GM23338 (cell line): ENCODE measurements around the gene PPP2R5C. TPM values are rescaled to one million over a fixed set of nuclear protein-coding genes. Genes with fewer than 3 reads are reported as not detected.

Source experiments
- ATAC-seq: fragments of 200-7000 bp; cut with Tn5 transposase; 3 replicates; pipeline ENCODE4 v1.9.1; 2020
- DNase-seq: peaks from one replicate; pipeline ENCODE4 v3.0.0-alpha.2; 2015; ENCODE audit warnings: low spot score
- H2AFZ ChIP-seq: fragments of 200-600 bp; sonication (generic); 2 replicates; pipeline ENCODE4 v1.8.0; 2016; ENCODE audit warnings: antibody characterized with exemption, mild to moderate bottlenecking, moderate library complexity
- H3F3A ChIP-seq: fragments of 200-600 bp; sonication (generic); replicated peaks from 2 replicates; pipeline ENCODE4 v1.8.0; 2017; ENCODE audit warnings: antibody characterized with exemption, mixed run types, low read depth
- H3K27ac ChIP-seq: fragments of 200-600 bp; sonication (generic); 2 replicates; pipeline ENCODE4 v1.6.1; 2016; ENCODE audit warnings: low read depth
- H3K27me3 ChIP-seq: fragments of 200-600 bp; sonication (generic); 2 replicates; pipeline ENCODE4 v1.8.0; 2016; ENCODE audit warnings: mild to moderate bottlenecking, mixed run types, moderate library complexity; ENCODE audit not compliant: insufficient read depth
- H3K36me3 ChIP-seq: fragments of 200-600 bp; sonication (generic); 2 replicates; pipeline ENCODE4 v1.8.0; 2016; ENCODE audit warnings: mild to moderate bottlenecking; ENCODE audit not compliant: insufficient read depth
- H3K4me1 ChIP-seq: fragments of 200-600 bp; sonication (generic); 2 replicates; pipeline ENCODE4 v1.8.0; 2016; ENCODE audit warnings: mild to moderate bottlenecking, moderate library complexity; ENCODE audit not compliant: insufficient read depth
- H3K4me2 ChIP-seq: fragments of 200-600 bp; sonication (generic); 2 replicates; pipeline ENCODE4 v1.7.1; 2017; ENCODE audit warnings: mixed run types
- H3K4me3 ChIP-seq: fragments of 200-600 bp; sonication (generic); 2 replicates; pipeline ENCODE4 v1.6.1; 2016; ENCODE audit warnings: mixed run types
- H3K79me2 ChIP-seq: fragments of 200-600 bp; sonication (generic); replicated peaks from 2 replicates; pipeline ENCODE4 v1.8.0; 2017; ENCODE audit warnings: mild to moderate bottlenecking; ENCODE audit not compliant: insufficient read depth
- H3K9me2 ChIP-seq: fragments of 200-600 bp; sonication (generic); 2 replicates; pipeline ENCODE4 v1.8.0; 2017; ENCODE audit not compliant: insufficient read depth
- H4K20me1 ChIP-seq: fragments of 200-600 bp; sonication (generic); replicated peaks from 2 replicates; pipeline ENCODE4 v1.8.0; 2017; ENCODE audit warnings: mild to moderate bottlenecking; ENCODE audit not compliant: insufficient read depth
- H3K27ac Mint-ChIP-seq: 2 replicates; pipeline ENCODE4 v1.8.0; 2020; ENCODE audit warnings: inconsistent platforms, mild to moderate bottlenecking, moderate library complexity, mixed read lengths
- H3K27me3 Mint-ChIP-seq: 3 replicates; pipeline ENCODE4 v1.8.0; 2022; ENCODE audit warnings: low read depth, mild to moderate bottlenecking, moderate library complexity, mixed read lengths, inconsistent platforms; ENCODE audit not compliant: insufficient read depth, poor library complexity
- H3K36me3 Mint-ChIP-seq: 3 replicates; pipeline ENCODE4 v1.8.0; 2021; ENCODE audit warnings: low read depth, mild to moderate bottlenecking, inconsistent platforms, moderate library complexity, mixed read lengths
- H3K4me1 Mint-ChIP-seq: 3 replicates; pipeline ENCODE4 v1.8.0; 2020; ENCODE audit warnings: mild to moderate bottlenecking, inconsistent platforms, mixed read lengths
- H3K4me3 Mint-ChIP-seq: 3 replicates; pipeline ENCODE4 v1.8.0; 2021; ENCODE audit warnings: moderate library complexity, mild to moderate bottlenecking, inconsistent platforms, mixed read lengths
- H3K9me3 Mint-ChIP-seq: 3 replicates; pipeline ENCODE4 v1.8.0; 2020; ENCODE audit warnings: moderate library complexity, mild to moderate bottlenecking, inconsistent platforms, mixed read lengths
- CREB1 ChIP-seq: fragments of 250-450 bp; sonication (Bioruptor Pico); IDR thresholded peaks from 2 replicates; pipeline ENCODE4 v1.5.0; 2020; ENCODE audit warnings: low read depth, mild to moderate bottlenecking, moderate library complexity
- ETS1 ChIP-seq: IDR thresholded peaks from 2 replicates; pipeline ENCODE4 v1.6.1; 2016; ENCODE audit warnings: antibody characterized with exemption
- EZH2 ChIP-seq: fragments of 200-600 bp; sonication (generic); IDR thresholded peaks from one replicate; pipeline ENCODE4 v1.8.0; 2017; ENCODE audit warnings: antibody characterized with exemption, mild to moderate bottlenecking, low read depth; ENCODE audit not compliant: unreplicated experiment
- EZH2phosphoT487 ChIP-seq: fragments of 200-600 bp; sonication (generic); IDR thresholded peaks from one replicate; pipeline ENCODE4 v1.8.1; 2018; ENCODE audit warnings: antibody characterized with exemption; ENCODE audit not compliant: unreplicated experiment
- JUNB ChIP-seq: IDR thresholded peaks from one replicate; pipeline ENCODE4 v1.6.1; 2016; ENCODE audit warnings: antibody characterized with exemption; ENCODE audit not compliant: unreplicated experiment
- NANOG ChIP-seq: IDR thresholded peaks from 2 replicates; pipeline ENCODE4 v1.6.1; 2016; ENCODE audit warnings: antibody characterized with exemption, borderline replicate concordance
- POLR2AphosphoS5 ChIP-seq: IDR thresholded peaks from 2 replicates; pipeline ENCODE4 v1.6.1; 2016; ENCODE audit warnings: antibody characterized with exemption, low read depth
- REST ChIP-seq: IDR thresholded peaks from one replicate; pipeline ENCODE4 v1.6.1; 2018; ENCODE audit warnings: antibody characterized with exemption; ENCODE audit not compliant: unreplicated experiment
- ZNF114 ChIP-seq: fragments of 250-450 bp; sonication (Bioruptor Pico); IDR thresholded peaks from 2 replicates; pipeline ENCODE4 v1.5.0; 2020; ENCODE audit warnings: mild to moderate bottlenecking, moderate library complexity
- ZNF462 ChIP-seq: fragments of 250-450 bp; sonication (Bioruptor Pico); IDR thresholded peaks from 2 replicates; pipeline ENCODE4 v1.5.0; 2020; ENCODE audit warnings: mild to moderate bottlenecking, moderate library complexity
- polyA plus RNA-seq: library from polyadenylated mRNA; unstranded; fragments of >200 nt; fragmentation: Nextera tagmentation; extraction: Ambion mirVana; gene quantifications from 2 replicates; pipeline ENCODE4 v1.2.1, GENCODE V29; 2016
- total RNA-seq: library from RNA; depleted of rRNA; stranded (reverse); fragments of >200 nt; shearing (Covaris generic); gene quantifications from 2 replicates; pipeline ENCODE4 v1.2.3, GENCODE V29; 2014

PPP2R5C gene
- total and polyA plus RNA-seq, 2 experiments from 2014 or later = 75.4 to 79.7 TPM

- DNase-seq (no peak), ATAC-seq (no peak)
- TF ChIP-seq EZH2 (no peak), EZH2phosphoT487 (no peak), ETS1 (no peak), JUNB (no peak), CREB1 (no peak), ZNF462 (CRISPR knock-in tag) (no peak), POLR2AphosphoS5 (no peak), REST (no peak), NANOG (no peak), ZNF114 (CRISPR knock-in tag) (no peak)
- no peak overlapping the region for H2AFZ ChIP-seq
- no peak overlapping the region for H3K4me2 ChIP-seq
- H3K4me1 Mint-ChIP-seq = no peaks in the 10 kb centered on the region
- no peaks in the 10 kb centered on the region for H3F3A ChIP-seq
- H3K27me3 Mint-ChIP-seq = peaks cover 9% of the 10 kb centered on the region
- no peaks in the 10 kb centered on the region; the same call in 2 of the 3 replicates for H3K9me3 Mint-ChIP-seq
- no peaks in the 10 kb centered on the region for H3K79me2 ChIP-seq
- no peak overlapping the region for H3K4me3 Mint-ChIP-seq
- 0 out of 2 replicates have a peak, but pooled peaks cover 2% of the 10 kb centered on the region for H3K9me2 ChIP-seq
- H3K36me3 ChIP-seq = no peaks in the 10 kb centered on the region
- H3K4me1 ChIP-seq = no peaks in the 10 kb centered on the region
- H3K27me3 ChIP-seq = no peaks in the 10 kb centered on the region
- no peak overlapping the region for H3K27ac Mint-ChIP-seq
- no peak overlapping the region for H3K27ac ChIP-seq
- no peaks in the 10 kb centered on the region for H3K36me3 Mint-ChIP-seq
- no peak overlapping the region for H3K4me3 ChIP-seq
- no peaks in the 10 kb centered on the region for H4K20me1 ChIP-seq
Measured at GRCh38 chr14:101932673-101933072, 171.2 kb downstream of the PPP2R5C start.
